HepG2 (cell line): ENCODE results near the gene TCF20. TPM values are rescaled to one million over a fixed set of nuclear protein-coding genes. Genes with fewer than 3 reads are reported as not detected.

Source experiments
- ARID4A ChIP-seq: sonication (generic); formaldehyde crosslinking; IDR thresholded peaks from 2 replicates; pipeline ENCODE4 v1.5.0; 2020; ENCODE audit warnings: mild to moderate bottlenecking, missing genetic modification reagents, borderline replicate concordance
- ATM ChIP-seq: fragments of 450-650 bp; IDR thresholded peaks from 2 replicates; pipeline ENCODE4 v1.7.1; 2017; ENCODE audit warnings: mild to moderate bottlenecking, borderline replicate concordance
- BCL3 ChIP-seq: sonication (generic); formaldehyde crosslinking; IDR thresholded peaks from 2 replicates; pipeline ENCODE4 v1.5.1; 2020; ENCODE audit warnings: mild to moderate bottlenecking, missing genetic modification reagents, moderate library complexity
- CHD4 ChIP-seq: fragments of 200-600 bp; sonication (generic); IDR thresholded peaks from 2 replicates; pipeline ENCODE4 v1.7.0; 2017; ENCODE audit warnings: mild to moderate bottlenecking, low read length, borderline replicate concordance
- FOXO1 ChIP-seq: sonication (generic); formaldehyde crosslinking; IDR thresholded peaks from 2 replicates; pipeline ENCODE4 v1.4.0; 2020; ENCODE audit warnings: missing genetic modification reagents
- FOXP4 ChIP-seq: sonication (generic); formaldehyde crosslinking; IDR thresholded peaks from 2 replicates; pipeline ENCODE4 v1.4.0; 2020; ENCODE audit warnings: missing genetic modification reagents
- MAX ChIP-seq: IDR thresholded peaks from 2 replicates; pipeline ENCODE4 v1.6.1; 2012; ENCODE audit warnings: inconsistent platforms
- MED1 ChIP-seq: sonication (generic); formaldehyde crosslinking; IDR thresholded peaks from 2 replicates; pipeline ENCODE4 v1.4.0; 2020; ENCODE audit warnings: missing genetic modification reagents
- MLX ChIP-seq: IDR thresholded peaks from 2 replicates; pipeline ENCODE4 v1.6.1; 2016
- PRDM4 ChIP-seq: sonication (generic); formaldehyde crosslinking; IDR thresholded peaks from 2 replicates; pipeline ENCODE4 v1.9.0; 2021; ENCODE audit warnings: missing genetic modification reagents, borderline replicate concordance
- ZFP1 ChIP-seq: IDR thresholded peaks from 2 replicates; pipeline ENCODE4 v1.6.1; 2016
- ZNF296 ChIP-seq: sonication (generic); formaldehyde crosslinking; conservative IDR thresholded peaks from 2 replicates; pipeline ENCODE4 v1.5.0; 2020; ENCODE audit warnings: mild to moderate bottlenecking, missing genetic modification reagents
- ZNF543 ChIP-seq: sonication (generic); formaldehyde crosslinking; IDR thresholded peaks from 2 replicates; pipeline ENCODE4 v1.4.0; 2020; ENCODE audit warnings: mild to moderate bottlenecking, missing genetic modification reagents
- ZNF564 ChIP-seq: sonication (generic); formaldehyde crosslinking; IDR thresholded peaks from 2 replicates; pipeline ENCODE4 v1.8.1; 2023; ENCODE audit warnings: mild to moderate bottlenecking, missing genetic modification reagents
- ZNF816 ChIP-seq: sonication (generic); formaldehyde crosslinking; IDR thresholded peaks from 2 replicates; pipeline ENCODE4 v1.8.0; 2022; ENCODE audit warnings: missing genetic modification reagents, mild to moderate bottlenecking, borderline replicate concordance
- ZSCAN31 ChIP-seq: sonication (generic); formaldehyde crosslinking; IDR thresholded peaks from 2 replicates; pipeline ENCODE4 v1.5.0; 2020; ENCODE audit warnings: low read depth, mild to moderate bottlenecking, missing genetic modification reagents
- polyA plus RNA-seq, 8 experiments: library from polyadenylated mRNA; depleted of rRNA in 3 of 8; stranded (reverse) in 7 of 8; unstranded in 1 of 8; fragments of >200 nt; fragmentation: Illumina TruSeq in 4 of 8; extraction: Trizol in 4 of 8; gene quantifications; 2 replicates each; pipeline versions ENCODE4 v1.2.1 to v1.2.3, GENCODE V29; 2011 to 2016; ENCODE audit warnings: low read depth in 4 of 8, missing spikeins in 1 of 8, mixed read lengths in 1 of 8; ENCODE audit not compliant: insufficient read depth in 1 of 8
- total RNA-seq, 5 experiments: library from RNA; depleted of rRNA; stranded (reverse); fragments of >200 nt; fragmentation: Illumina TruSeq; extraction: Trizol; gene quantifications; 2 replicates each; pipeline ENCODE4 v1.2.3, GENCODE V29; 2016; ENCODE audit warnings: low read depth in 1 of 5

The TCF20 gene
- total and polyA plus RNA-seq, 2 of the 13 experiments (the other 11 are each of a cell fraction or from before 2014, with no cell fraction given): 12.8 to 23.7 TPM

- TF ChIP-seq ARID4A: peak; percentile 62; the same call in 1 of the 2 replicates
- TF ChIP-seq PRDM4 (CRISPR knock-in tag): no peak
- TF ChIP-seq ZSCAN31 (CRISPR knock-in tag): peak; percentile 79
- TF ChIP-seq FOXO1 (CRISPR knock-in tag): peak; percentile 83
- peak; percentile 85; the same call in 1 of the 2 replicates for TF ChIP-seq BCL3 (CRISPR knock-in tag)
- TF ChIP-seq ATM: no peak
- peak; percentile 75 for TF ChIP-seq MAX
- TF ChIP-seq ZNF296 (CRISPR knock-in tag): no peak; the same call in 1 of the 2 replicates
- peak; percentile 87 for TF ChIP-seq ZNF543 (CRISPR knock-in tag)
- peak; percentile 85 for TF ChIP-seq MED1 (CRISPR knock-in tag)
- no peak; the same call in 1 of the 2 replicates for TF ChIP-seq ZNF816 (CRISPR knock-in tag)
- TF ChIP-seq MLX (CRISPR knock-in tag): peak; percentile 86
- peak; percentile 69; the same call in 1 of the 2 replicates for TF ChIP-seq FOXP4 (CRISPR knock-in tag)
- peak; percentile 79 for TF ChIP-seq ZFP1
- TF ChIP-seq ZNF564: peak; percentile 67; the same call in 1 of the 2 replicates
- TF ChIP-seq CHD4: no peak
Observed at GRCh38 chr22:42313804-42314581, 43.5 kb upstream of the TCF20 start (continued).
